Tibial artery (tissue), 4 donors: ENCODE measurements around the gene LBHD1.
A peak's percentile ranks its signal among the peaks of the same experiment; 100 is the strongest.

Source experiments
- DNase-seq, 2 donors: peaks; one replicate each; pipeline ENCODE4 v3.0.0-alpha.2; 2019
- H3K27ac ChIP-seq, 2 donors: fragments of 200-600 bp; sonication (generic) in 1 of 2; 1 replicate in 1 of 2; 2 replicates in 1 of 2; pipeline ENCODE4 v1.5.1; 2018 to 2019; ENCODE audit warnings: mild to moderate bottlenecking in 1 of 2
- H3K27me3 ChIP-seq, 2 donors: fragments of 200-600 bp; sonication (generic) in 1 of 2; one replicate each; pipeline versions ENCODE4 v1.5.1 to v1.6.0; 2016 to 2019
- H3K36me3 ChIP-seq, 3 donors: fragments of 200-600 bp; sonication (generic) in 2 of 3; one replicate each; pipeline ENCODE4 v1.5.1; 2016 to 2019; ENCODE audit warnings: mild to moderate bottlenecking in 2 of 3
- H3K4me1 ChIP-seq, 4 donors: fragments of 200-600 bp; sonication (generic) in 2 of 4; 1 replicate in 3 of 4; 2 replicates in 1 of 4; pipeline ENCODE4 v1.5.1; 2016 to 2019
- H3K4me3 ChIP-seq, 2 donors: fragments of 200-600 bp; sonication (generic) in 1 of 2; 1 replicate in 1 of 2; 2 replicates in 1 of 2; pipeline ENCODE4 v1.5.1; 2018 to 2019; ENCODE audit warnings: mild to moderate bottlenecking in 2 of 2
- H3K9me3 ChIP-seq, 3 donors: fragments of 200-600 bp; sonication (generic) in 1 of 3; one replicate each; pipeline ENCODE4 v1.5.1; 2016 to 2019
- intact Hi-C: fragments of 100-400 bp; cut with DNase I; formaldehyde crosslinking; loops from one replicate; pipeline ENCODE4 v1.15.0; 2023; ENCODE audit warnings: low total_unique reads
- TF ChIP-seq, protein P1 (sequence below), 2 experiments: fragments of 200-600 bp in 1 of 2; fragments of 450-650 bp in 1 of 2; IDR thresholded peaks; one replicate each; pipeline ENCODE4 v1.5.1; 2017 to 2019; ENCODE audit warnings: antibody characterized with exemption in 2 of 2, mild to moderate bottlenecking in 1 of 2, moderate library complexity in 1 of 2

Gene LBHD1

DNA sequence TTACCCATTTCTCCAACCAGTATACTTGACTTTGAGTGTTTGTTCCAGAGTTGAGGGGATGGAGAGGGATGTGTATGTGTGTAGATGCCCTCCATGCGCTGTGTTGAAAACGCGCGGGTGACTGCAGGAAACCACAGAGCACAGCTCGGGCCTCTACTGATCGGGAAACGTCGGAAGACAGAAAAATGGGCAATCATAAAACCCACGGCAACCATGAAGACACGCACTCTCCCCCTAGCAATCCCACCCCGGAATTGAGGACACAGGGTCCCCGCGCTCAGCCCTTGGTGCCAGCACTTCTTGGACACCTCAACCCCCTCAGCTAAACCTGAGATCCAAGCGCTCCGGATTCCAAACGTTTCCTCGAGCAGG lies 845 bp downstream of the LBHD1 start:
- intact Hi-C loops = no loop called here
- DNase-seq = no peak

DNA sequence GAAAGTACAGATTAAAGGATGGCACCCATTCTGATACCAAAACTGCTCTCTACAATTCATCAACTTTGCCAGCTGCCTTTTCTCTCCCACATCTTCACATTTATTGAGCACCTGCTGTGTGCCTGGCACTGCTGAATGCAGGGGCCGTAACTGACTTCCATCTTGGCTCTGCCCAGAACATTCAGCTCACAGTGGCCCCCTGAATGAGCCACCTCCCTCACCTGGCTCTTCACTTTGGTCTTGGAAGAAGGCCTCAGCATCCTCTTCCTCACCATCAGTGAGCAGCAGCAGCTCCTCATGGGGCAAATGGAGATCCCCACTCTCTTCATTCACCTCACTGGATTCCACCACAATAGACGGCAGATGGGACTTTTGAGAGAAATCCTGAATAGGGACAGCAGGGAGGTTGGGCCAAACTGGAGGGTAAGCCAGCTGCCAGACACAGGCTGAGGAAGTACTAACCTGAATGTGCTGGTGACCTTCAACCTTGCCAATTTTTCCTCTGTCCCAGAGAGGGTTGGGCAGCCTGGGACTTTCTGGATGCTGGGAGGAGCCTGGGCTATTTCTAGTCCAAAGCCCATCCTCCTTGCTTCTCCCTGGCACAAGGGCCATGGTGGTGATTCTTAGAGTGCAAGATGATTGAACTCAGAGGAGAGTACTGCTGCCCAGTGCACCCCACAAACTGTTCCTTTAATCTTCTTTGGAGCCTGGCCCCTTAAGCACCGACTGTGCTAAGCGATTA lies 2.5 kb downstream of the LBHD1 start:
- Histone ChIP-seq H3K4me1 (peaks cover 7 to 51% (median 42%) of the 10 kb centered on the region in 4 donors), H3K4me3 (no peak overlapping the region), H3K36me3 (peaks cover 6 to 23% (median 8%) of the 10 kb centered on the region in 3 donors), H3K27ac (peak overlapping the region in 1 of 2 donors; percentile 4), H3K9me3 (no peaks in the 10 kb centered on the region), H3K27me3 (no peaks in the 10 kb centered on the region)
- TF ChIP-seq, protein P1, sequence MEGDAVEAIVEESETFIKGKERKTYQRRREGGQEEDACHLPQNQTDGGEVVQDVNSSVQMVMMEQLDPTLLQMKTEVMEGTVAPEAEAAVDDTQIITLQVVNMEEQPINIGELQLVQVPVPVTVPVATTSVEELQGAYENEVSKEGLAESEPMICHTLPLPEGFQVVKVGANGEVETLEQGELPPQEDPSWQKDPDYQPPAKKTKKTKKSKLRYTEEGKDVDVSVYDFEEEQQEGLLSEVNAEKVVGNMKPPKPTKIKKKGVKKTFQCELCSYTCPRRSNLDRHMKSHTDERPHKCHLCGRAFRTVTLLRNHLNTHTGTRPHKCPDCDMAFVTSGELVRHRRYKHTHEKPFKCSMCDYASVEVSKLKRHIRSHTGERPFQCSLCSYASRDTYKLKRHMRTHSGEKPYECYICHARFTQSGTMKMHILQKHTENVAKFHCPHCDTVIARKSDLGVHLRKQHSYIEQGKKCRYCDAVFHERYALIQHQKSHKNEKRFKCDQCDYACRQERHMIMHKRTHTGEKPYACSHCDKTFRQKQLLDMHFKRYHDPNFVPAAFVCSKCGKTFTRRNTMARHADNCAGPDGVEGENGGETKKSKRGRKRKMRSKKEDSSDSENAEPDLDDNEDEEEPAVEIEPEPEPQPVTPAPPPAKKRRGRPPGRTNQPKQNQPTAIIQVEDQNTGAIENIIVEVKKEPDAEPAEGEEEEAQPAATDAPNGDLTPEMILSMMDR (IDR thresholded peaks at IDR 0.05) = no peak
- intact Hi-C loops = no loop called here
- no peak for DNase-seq

More for the DNA sequence above, 845 bp downstream of the LBHD1 start:
- H3K9me3 ChIP-seq = no peaks in the 10 kb centered on the region
- H3K27ac ChIP-seq = peak overlapping the region; percentile 92 to 94
- H3K27me3 ChIP-seq = no peaks in the 10 kb centered on the region
- peaks cover 8 to 37% (median 11%) of the 10 kb centered on the region in 3 donors for H3K36me3 ChIP-seq
- TF ChIP-seq, protein P1 (IDR thresholded peaks at IDR 0.05) = no peak
- H3K4me3 ChIP-seq = peak overlapping the region; percentile 58 to 92
- H3K4me1 ChIP-seq = peaks cover 7 to 49% (median 39%) of the 10 kb centered on the region in 4 donors

DNA sequence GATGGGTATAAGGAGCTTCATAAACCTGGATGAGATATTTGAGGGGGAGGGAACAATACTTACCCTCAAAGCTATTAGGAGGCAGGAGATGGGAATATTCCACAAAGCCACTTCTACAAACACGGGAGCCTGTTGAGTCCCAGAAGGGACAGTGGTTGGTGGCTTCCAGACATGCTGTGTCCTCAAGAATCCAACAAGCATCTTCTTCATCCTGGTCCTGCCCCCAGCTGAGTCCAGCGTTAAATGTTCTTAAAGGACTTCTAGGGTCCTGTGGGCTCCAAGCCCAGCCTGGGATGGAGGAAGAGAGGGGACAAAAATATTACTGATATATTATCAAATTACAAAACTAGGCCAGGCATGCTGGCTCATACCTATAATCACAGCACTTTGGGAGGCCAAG lies 4.6 kb downstream of the LBHD1 start:
- peaks cover 7 to 22% (median 8%) of the 10 kb centered on the region in 3 donors for H3K36me3 ChIP-seq
- no peak overlapping the region for H3K27ac ChIP-seq
- no peaks in the 10 kb centered on the region for H3K9me3 ChIP-seq
- H3K4me3 ChIP-seq = no peak overlapping the region
- no peaks in the 10 kb centered on the region for H3K27me3 ChIP-seq
- TF ChIP-seq, protein P1 (IDR thresholded peaks at IDR 0.05) = no peak
- no peak for DNase-seq
- H3K4me1 ChIP-seq = peaks cover 7 to 50% (median 31%) of the 10 kb centered on the region in 4 donors
- intact Hi-C loops = no loop called here

DNA sequence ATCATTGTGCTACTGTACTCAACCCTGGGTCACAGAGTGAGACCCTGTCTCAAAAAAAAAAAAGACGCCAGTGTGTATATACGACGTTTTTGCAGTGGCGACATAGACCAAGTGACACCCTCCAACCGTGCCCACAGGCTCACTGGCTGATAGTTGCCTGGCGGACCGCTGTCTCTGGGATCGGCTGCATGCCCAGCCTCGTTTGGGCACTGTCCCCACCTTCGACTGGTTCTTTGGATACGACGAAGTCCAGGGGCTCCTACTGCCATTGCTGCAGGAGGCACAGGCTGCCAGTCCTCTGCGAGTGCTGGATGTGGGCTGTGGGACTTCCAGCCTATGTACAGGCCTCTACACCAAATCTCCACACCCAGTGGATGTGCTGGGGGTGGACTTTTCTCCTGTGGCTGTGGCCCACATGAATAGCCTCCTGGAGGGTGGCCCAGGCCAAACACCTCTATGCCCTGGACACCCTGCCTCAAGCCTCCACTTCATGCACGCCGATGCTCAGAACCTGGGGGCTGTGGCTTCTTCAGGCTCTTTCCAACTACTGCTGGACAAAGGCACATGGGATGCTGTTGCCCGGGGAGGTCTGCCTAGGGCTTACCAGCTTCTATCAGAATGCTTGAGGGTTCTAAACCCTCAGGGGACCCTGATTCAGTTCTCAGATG lies 5.7 kb downstream of the LBHD1 start:
- H3K27ac ChIP-seq = peak overlapping the region; percentile 87 to 96
- no peaks in the 10 kb centered on the region for H3K9me3 ChIP-seq
- H3K4me3 ChIP-seq = peak overlapping the region; percentile 87 to 96
- peaks cover 7 to 45% (median 30%) of the 10 kb centered on the region in 4 donors for H3K4me1 ChIP-seq
- TF ChIP-seq, protein P1 (IDR thresholded peaks at IDR 0.05) = no peak
- H3K36me3 ChIP-seq = peaks cover 8 to 27% (median 10%) of the 10 kb centered on the region in 3 donors
- no peaks in the 10 kb centered on the region for H3K27me3 ChIP-seq
- no peak for DNase-seq
- intact Hi-C loops = no loop called here

DNA sequence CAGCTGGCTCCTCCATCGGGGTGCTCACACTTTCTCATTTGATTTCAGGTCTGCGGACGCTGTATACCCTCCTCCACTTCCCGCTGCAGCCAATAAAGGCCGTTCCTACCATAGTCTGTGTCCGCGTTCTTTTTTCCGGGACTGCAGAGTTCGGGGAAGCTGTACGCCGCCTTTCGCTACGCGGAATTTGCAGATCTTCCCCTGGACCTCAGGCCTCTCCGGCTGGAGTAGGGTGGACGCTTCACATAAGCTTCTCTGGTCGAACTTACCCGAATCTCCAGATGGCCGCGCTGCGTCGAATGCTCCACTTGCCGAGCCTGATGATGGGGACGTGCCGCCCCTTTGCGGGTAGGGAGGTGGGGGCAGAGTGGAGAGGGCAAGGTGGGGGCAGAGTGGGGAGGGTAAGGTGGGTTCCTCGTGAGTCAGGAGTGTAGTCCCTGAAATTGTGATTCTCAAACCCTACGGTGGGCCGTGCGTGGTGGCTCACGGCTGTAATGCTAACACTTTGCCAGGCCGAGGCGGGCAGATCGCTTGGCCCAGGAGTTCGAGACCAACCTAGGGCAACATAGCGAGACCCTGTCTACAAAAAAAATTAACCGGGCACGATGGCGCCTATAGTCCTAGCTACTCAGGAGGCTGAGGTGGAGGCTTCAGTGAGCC lies 6.3 kb downstream of the LBHD1 start:
- TF ChIP-seq, protein P1 (IDR thresholded peaks at IDR 0.05) = no peak
- peak overlapping the region; percentile 87 to 96 for H3K4me3 ChIP-seq
- peaks cover 8 to 27% (median 10%) of the 10 kb centered on the region in 3 donors for H3K36me3 ChIP-seq
- H3K27me3 ChIP-seq = no peaks in the 10 kb centered on the region
- H3K27ac ChIP-seq = peak overlapping the region; percentile 87 to 96
- peaks cover 7 to 40% (median 27%) of the 10 kb centered on the region in 4 donors for H3K4me1 ChIP-seq
- intact Hi-C loops = no loop called here
- H3K9me3 ChIP-seq = no peaks in the 10 kb centered on the region
- peak; percentile 60 to 81 for DNase-seq
